SK-N-SH treated with all-trans-retinoic acid at 6 μM for 48 hours (cell line): ENCODE data around the gene LPIN2.

Source experiments
- ARNTL ChIP-seq: fragments of 450-650 bp; formaldehyde crosslinking; IDR thresholded peaks from 2 replicates; pipeline ENCODE4 v1.5.0; 2020; ENCODE audit warnings: low read depth, mild to moderate bottlenecking, moderate library complexity, borderline replicate concordance
- ESRRG ChIP-seq: fragments of 250-450 bp; sonication (Bioruptor Pico); IDR thresholded peaks from 2 replicates; pipeline ENCODE4 v1.6.1; 2021; ENCODE audit warnings: mild to moderate bottlenecking
- OSR1 ChIP-seq: fragments of 250-450 bp; sonication (Bioruptor Pico); IDR thresholded peaks from 2 replicates; pipeline ENCODE4 v1.8.0; 2022; ENCODE audit warnings: moderate library complexity, mild to moderate bottlenecking, inconsistent platforms
- TCF4 ChIP-seq: fragments of 250-450 bp; sonication (Bioruptor Pico); IDR thresholded peaks from 2 replicates; pipeline ENCODE4 v1.8.0; 2021; ENCODE audit warnings: mild to moderate bottlenecking, moderate library complexity, borderline replicate concordance
- ZC3H10 ChIP-seq: fragments of 250-450 bp; sonication (Bioruptor Pico); IDR thresholded peaks from 2 replicates; pipeline ENCODE4 v1.5.1; 2021; ENCODE audit warnings: mild to moderate bottlenecking, moderate library complexity
- ZFP3 ChIP-seq: fragments of 250-450 bp; sonication (Bioruptor Pico); IDR thresholded peaks from 2 replicates; pipeline ENCODE4 v1.5.0; 2020; ENCODE audit warnings: mild to moderate bottlenecking, moderate library complexity
- ZFP30 ChIP-seq: fragments of 450-650 bp; formaldehyde crosslinking; IDR thresholded peaks from 2 replicates; pipeline ENCODE4 v1.5.0; 2022; ENCODE audit warnings: mild to moderate bottlenecking, moderate library complexity
- ZNF565 ChIP-seq: fragments of 450-650 bp; formaldehyde crosslinking; conservative IDR thresholded peaks from 2 replicates; pipeline ENCODE4 v1.5.0; 2020; ENCODE audit warnings: low read depth, mild to moderate bottlenecking, moderate library complexity
- ZNF70 ChIP-seq: fragments of 450-650 bp; formaldehyde crosslinking; IDR thresholded peaks from 2 replicates; pipeline ENCODE4 v1.5.0; 2020; ENCODE audit warnings: mild to moderate bottlenecking, moderate library complexity
- ZNF8 ChIP-seq: fragments of 450-650 bp; formaldehyde crosslinking; IDR thresholded peaks from 2 replicates; pipeline ENCODE4 v1.5.0; 2020; ENCODE audit warnings: mild to moderate bottlenecking, moderate library complexity
- TF ChIP-seq, protein P1 (sequence below): fragments of 250-450 bp; sonication (Bioruptor Pico); IDR thresholded peaks from 2 replicates; pipeline ENCODE4 v1.5.1; 2020; ENCODE audit warnings: low read depth, mild to moderate bottlenecking, moderate library complexity
- TF ChIP-seq, protein P2 (sequence below): fragments of 250-450 bp; sonication (Bioruptor Pico); IDR thresholded peaks from 2 replicates; pipeline ENCODE4 v1.8.0; 2020; ENCODE audit warnings: mild to moderate bottlenecking, moderate library complexity, borderline replicate concordance
- TF ChIP-seq, protein P3 (sequence below): fragments of 250-450 bp; sonication (Bioruptor Pico); IDR thresholded peaks from 2 replicates; pipeline ENCODE4 v1.5.0; 2020; ENCODE audit warnings: mild to moderate bottlenecking, moderate library complexity
- TF ChIP-seq, protein P4 (sequence below): fragments of 250-450 bp; sonication (Bioruptor Pico); IDR thresholded peaks from 2 replicates; pipeline ENCODE4 v1.5.1; 2021; ENCODE audit warnings: mild to moderate bottlenecking, moderate library complexity

DNA sequence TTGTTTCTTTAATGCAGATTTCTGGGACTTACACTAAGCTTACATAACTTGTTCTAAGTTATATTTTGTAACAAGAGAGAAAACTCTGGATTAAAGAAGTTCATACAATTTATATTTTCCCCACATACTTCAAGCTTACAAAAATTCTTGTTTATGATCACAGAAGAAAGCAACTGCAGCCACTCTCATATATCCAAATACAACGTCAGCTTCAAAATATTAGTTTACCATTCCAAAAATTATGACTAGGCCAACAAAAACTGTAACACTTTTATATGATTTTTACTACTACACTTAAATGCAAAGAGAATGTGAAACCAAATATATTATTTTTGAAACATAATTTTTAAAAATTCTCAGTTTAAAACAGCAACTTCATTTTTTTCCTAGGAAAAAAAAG, 30.9 kb downstream of the LPIN2 start:
- no peak for TF ChIP-seq ARNTL (CRISPR knock-in tag)
- no peak for TF ChIP-seq ZNF565 (CRISPR knock-in tag)
- no peak for TF ChIP-seq ZC3H10
- TF ChIP-seq ZFP3 (CRISPR knock-in tag): no peak
- TF ChIP-seq, protein P1, sequence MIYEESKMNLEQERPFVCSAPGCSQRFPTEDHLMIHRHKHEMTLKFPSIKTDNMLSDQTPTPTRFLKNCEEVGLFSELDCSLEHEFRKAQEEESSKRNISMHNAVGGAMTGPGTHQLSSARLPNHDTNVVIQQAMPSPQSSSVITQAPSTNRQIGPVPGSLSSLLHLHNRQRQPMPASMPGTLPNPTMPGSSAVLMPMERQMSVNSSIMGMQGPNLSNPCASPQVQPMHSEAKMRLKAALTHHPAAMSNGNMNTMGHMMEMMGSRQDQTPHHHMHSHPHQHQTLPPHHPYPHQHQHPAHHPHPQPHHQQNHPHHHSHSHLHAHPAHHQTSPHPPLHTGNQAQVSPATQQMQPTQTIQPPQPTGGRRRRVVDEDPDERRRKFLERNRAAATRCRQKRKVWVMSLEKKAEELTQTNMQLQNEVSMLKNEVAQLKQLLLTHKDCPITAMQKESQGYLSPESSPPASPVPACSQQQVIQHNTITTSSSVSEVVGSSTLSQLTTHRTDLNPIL: no peak
- TF ChIP-seq TCF4 (CRISPR knock-in tag): no peak
- no peak for TF ChIP-seq OSR1 (CRISPR knock-in tag)
- TF ChIP-seq, protein P2, sequence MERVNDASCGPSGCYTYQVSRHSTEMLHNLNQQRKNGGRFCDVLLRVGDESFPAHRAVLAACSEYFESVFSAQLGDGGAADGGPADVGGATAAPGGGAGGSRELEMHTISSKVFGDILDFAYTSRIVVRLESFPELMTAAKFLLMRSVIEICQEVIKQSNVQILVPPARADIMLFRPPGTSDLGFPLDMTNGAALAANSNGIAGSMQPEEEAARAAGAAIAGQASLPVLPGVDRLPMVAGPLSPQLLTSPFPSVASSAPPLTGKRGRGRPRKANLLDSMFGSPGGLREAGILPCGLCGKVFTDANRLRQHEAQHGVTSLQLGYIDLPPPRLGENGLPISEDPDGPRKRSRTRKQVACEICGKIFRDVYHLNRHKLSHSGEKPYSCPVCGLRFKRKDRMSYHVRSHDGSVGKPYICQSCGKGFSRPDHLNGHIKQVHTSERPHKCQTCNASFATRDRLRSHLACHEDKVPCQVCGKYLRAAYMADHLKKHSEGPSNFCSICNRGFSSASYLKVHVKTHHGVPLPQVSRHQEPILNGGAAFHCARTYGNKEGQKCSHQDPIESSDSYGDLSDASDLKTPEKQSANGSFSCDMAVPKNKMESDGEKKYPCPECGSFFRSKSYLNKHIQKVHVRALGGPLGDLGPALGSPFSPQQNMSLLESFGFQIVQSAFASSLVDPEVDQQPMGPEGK (CRISPR knock-in tag): no peak
- no peak for TF ChIP-seq ZNF70 (CRISPR knock-in tag)
- no peak for TF ChIP-seq ZFP30
- no peak for TF ChIP-seq ZNF8
- TF ChIP-seq, protein P3, sequence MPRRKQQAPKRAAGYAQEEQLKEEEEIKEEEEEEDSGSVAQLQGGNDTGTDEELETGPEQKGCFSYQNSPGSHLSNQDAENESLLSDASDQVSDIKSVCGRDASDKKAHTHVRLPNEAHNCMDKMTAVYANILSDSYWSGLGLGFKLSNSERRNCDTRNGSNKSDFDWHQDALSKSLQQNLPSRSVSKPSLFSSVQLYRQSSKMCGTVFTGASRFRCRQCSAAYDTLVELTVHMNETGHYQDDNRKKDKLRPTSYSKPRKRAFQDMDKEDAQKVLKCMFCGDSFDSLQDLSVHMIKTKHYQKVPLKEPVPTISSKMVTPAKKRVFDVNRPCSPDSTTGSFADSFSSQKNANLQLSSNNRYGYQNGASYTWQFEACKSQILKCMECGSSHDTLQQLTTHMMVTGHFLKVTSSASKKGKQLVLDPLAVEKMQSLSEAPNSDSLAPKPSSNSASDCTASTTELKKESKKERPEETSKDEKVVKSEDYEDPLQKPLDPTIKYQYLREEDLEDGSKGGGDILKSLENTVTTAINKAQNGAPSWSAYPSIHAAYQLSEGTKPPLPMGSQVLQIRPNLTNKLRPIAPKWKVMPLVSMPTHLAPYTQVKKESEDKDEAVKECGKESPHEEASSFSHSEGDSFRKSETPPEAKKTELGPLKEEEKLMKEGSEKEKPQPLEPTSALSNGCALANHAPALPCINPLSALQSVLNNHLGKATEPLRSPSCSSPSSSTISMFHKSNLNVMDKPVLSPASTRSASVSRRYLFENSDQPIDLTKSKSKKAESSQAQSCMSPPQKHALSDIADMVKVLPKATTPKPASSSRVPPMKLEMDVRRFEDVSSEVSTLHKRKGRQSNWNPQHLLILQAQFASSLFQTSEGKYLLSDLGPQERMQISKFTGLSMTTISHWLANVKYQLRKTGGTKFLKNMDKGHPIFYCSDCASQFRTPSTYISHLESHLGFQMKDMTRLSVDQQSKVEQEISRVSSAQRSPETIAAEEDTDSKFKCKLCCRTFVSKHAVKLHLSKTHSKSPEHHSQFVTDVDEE (CRISPR knock-in tag): no peak
- TF ChIP-seq ESRRG: no peak
- TF ChIP-seq, protein P4, sequence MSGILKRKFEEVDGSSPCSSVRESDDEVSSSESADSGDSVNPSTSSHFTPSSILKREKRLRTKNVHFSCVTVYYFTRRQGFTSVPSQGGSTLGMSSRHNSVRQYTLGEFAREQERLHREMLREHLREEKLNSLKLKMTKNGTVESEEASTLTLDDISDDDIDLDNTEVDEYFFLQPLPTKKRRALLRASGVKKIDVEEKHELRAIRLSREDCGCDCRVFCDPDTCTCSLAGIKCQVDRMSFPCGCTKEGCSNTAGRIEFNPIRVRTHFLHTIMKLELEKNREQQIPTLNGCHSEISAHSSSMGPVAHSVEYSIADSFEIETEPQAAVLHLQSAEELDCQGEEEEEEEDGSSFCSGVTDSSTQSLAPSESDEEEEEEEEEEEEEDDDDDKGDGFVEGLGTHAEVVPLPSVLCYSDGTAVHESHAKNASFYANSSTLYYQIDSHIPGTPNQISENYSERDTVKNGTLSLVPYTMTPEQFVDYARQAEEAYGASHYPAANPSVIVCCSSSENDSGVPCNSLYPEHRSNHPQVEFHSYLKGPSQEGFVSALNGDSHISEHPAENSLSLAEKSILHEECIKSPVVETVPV (CRISPR knock-in tag): no peak
